H1 (cell line): ENCODE results near the gene RTP2.

ENCODE experiments used
- ATF2 ChIP-seq: IDR thresholded peaks from 2 replicates; pipeline ENCODE4 v1.6.1; 2012; ENCODE audit warnings: low read length, inconsistent platforms
- BCL11A ChIP-seq, 2 experiments: IDR thresholded peaks; one replicate each; pipeline ENCODE4 v1.6.1; 2011; ENCODE audit warnings: low read depth in 2 of 2, low read length in 2 of 2, mild to moderate bottlenecking in 2 of 2
- CEBPB ChIP-seq: IDR thresholded peaks from 2 replicates; pipeline ENCODE4 v1.6.1; 2012; ENCODE audit warnings: low read depth, low read length
- CHD1 ChIP-seq: IDR thresholded peaks from 2 replicates; pipeline ENCODE4 v1.6.1; 2012; ENCODE audit warnings: low read depth, low read length, improper control_type of control experiment
- CHD2 ChIP-seq: IDR thresholded peaks from 2 replicates; pipeline ENCODE4 v1.6.1; 2012; ENCODE audit warnings: low read length, improper control_type of control experiment
- CTCF ChIP-seq, 3 experiments: IDR thresholded peaks; 1 replicate in 2 of 3; 2 replicates in 1 of 3; pipeline versions ENCODE4 v1.5.1 to v1.6.1; 2011; ENCODE audit warnings: low read length in 3 of 3, mild to moderate bottlenecking in 3 of 3, inconsistent platforms in 2 of 3, low read depth in 1 of 3, moderate library complexity in 1 of 3; ENCODE audit not compliant: insufficient read depth in 1 of 3; ENCODE audit errors: control extremely low read depth in 1 of 3
- EP300 ChIP-seq, 2 experiments: IDR thresholded peaks; 1 replicate in 1 of 2; 2 replicates in 1 of 2; pipeline ENCODE4 v1.6.1; 2011 to 2012; ENCODE audit warnings: low read depth in 2 of 2, low read length in 2 of 2, mild to moderate bottlenecking in 2 of 2, borderline replicate concordance in 1 of 2, inconsistent platforms in 1 of 2, moderate library complexity in 1 of 2
- JUN ChIP-seq: IDR thresholded peaks from 2 replicates; pipeline ENCODE4 v1.6.1; 2011; ENCODE audit warnings: low read depth, mild to moderate bottlenecking, improper control_type of control experiment, low read length
- MAFK ChIP-seq: IDR thresholded peaks from 2 replicates; pipeline ENCODE4 v1.6.1; 2012; ENCODE audit warnings: low read depth, mild to moderate bottlenecking, improper control_type of control experiment, low read length
- PHF8 ChIP-seq: fragments of 200-600 bp; sonication (generic); conservative IDR thresholded peaks from 2 replicates; pipeline ENCODE4 v1.7.1; 2012; ENCODE audit warnings: low read depth, mild to moderate bottlenecking, inconsistent platforms, low read length, moderate library complexity
- SIX5 ChIP-seq: IDR thresholded peaks from 2 replicates; pipeline ENCODE4 v1.6.1; 2011; ENCODE audit warnings: mild to moderate bottlenecking, low read depth, low read length
- SP1 ChIP-seq: IDR thresholded peaks from 2 replicates; pipeline ENCODE4 v1.6.1; 2011; ENCODE audit warnings: low read depth, low read length
- ZNF274 ChIP-seq: IDR thresholded peaks from 2 replicates; pipeline ENCODE4 v1.7.0; 2012; ENCODE audit warnings: low read length, borderline replicate concordance; ENCODE audit errors: extremely low read depth

- TF ChIP-seq CEBPB = no peak
- no peak for TF ChIP-seq ATF2
- TF ChIP-seq CTCF (IDR thresholded peaks at IDR 0.05; ENCODE audit: control extremely low read depth in 1 of 3, insufficient read depth in 1 of 3, low read depth in 1 of 3, low read length in 3 of 3) = no peak
- no peak for TF ChIP-seq JUN
- no peak for TF ChIP-seq ZNF274
- TF ChIP-seq SP1 = no peak
- TF ChIP-seq MAFK = no peak
- no peak for TF ChIP-seq SIX5
- TF ChIP-seq CHD1 = no peak
- no peak for TF ChIP-seq CHD2
- no peak for TF ChIP-seq EP300 (IDR thresholded peaks at IDR 0.05; ENCODE audit: borderline replicate concordance in 1 of 2, low read depth in 2 of 2, low read length in 2 of 2)
- TF ChIP-seq PHF8 = no peak
- TF ChIP-seq BCL11A (IDR thresholded peaks at IDR 0.05; ENCODE audit: low read depth in 2 of 2, low read length in 2 of 2) = no peak
Measured at GRCh38 chr3:187746059-187746441, 43.7 kb upstream of the RTP2 start.
